Lower leg skin (tissue), 4 donors: ENCODE data around the gene BICC1. TPM values are rescaled to one million over a fixed set of nuclear protein-coding genes. Genes with fewer than 3 reads are reported as not detected.

Experiments used
- DNase-seq, 2 donors: peaks; one replicate each; pipeline ENCODE4 v3.0.0-alpha.2; 2019; ENCODE audit warnings: low spot score in 2 of 2
- H3K4me3 ChIP-seq: fragments of 200-600 bp; sonication (generic); 2 replicates; pipeline ENCODE4 v1.5.1; 2017; ENCODE audit warnings: mild to moderate bottlenecking, low read depth; ENCODE audit not compliant: poor library complexity, severe bottlenecking
- POLR2A ChIP-seq, 2 donors: fragments of 450-650 bp; IDR thresholded peaks; one replicate each; pipeline ENCODE4 v1.6.1; 2016 to 2017; ENCODE audit warnings: antibody characterized with exemption in 2 of 2, mild to moderate bottlenecking in 1 of 2, moderate library complexity in 1 of 2
- WGBS, 2 donors: methylation state at CpG; one replicate each; pipeline ENCODE4 v1.1.5; 2018; 5-methylcytosine and 5-hydroxymethylcytosine counted together
- intact Hi-C: fragments of 100-400 bp; cut with DNase I; formaldehyde crosslinking; loops from one replicate; pipeline ENCODE4 v1.15.0; 2023; ENCODE audit warnings: low total_unique reads
- total RNA-seq, 4 donors: library from RNA; depleted of rRNA; stranded (reverse); fragments of >200 nt; gene quantifications; one replicate each; pipeline ENCODE4 v1.1.0, GENCODE V29; 2016
- TF ChIP-seq, protein P1 (sequence below), 3 donors: fragments of 450-650 bp; IDR thresholded peaks; one replicate each; pipeline ENCODE4 v1.5.1; 2016; ENCODE audit warnings: antibody characterized with exemption in 3 of 3, mild to moderate bottlenecking in 3 of 3, moderate library complexity in 2 of 3

BICC1 gene
- total RNA-seq, 4 donors from 2014 or later, result 5.0 to 11.5 (median 7.1) TPM

DNA sequence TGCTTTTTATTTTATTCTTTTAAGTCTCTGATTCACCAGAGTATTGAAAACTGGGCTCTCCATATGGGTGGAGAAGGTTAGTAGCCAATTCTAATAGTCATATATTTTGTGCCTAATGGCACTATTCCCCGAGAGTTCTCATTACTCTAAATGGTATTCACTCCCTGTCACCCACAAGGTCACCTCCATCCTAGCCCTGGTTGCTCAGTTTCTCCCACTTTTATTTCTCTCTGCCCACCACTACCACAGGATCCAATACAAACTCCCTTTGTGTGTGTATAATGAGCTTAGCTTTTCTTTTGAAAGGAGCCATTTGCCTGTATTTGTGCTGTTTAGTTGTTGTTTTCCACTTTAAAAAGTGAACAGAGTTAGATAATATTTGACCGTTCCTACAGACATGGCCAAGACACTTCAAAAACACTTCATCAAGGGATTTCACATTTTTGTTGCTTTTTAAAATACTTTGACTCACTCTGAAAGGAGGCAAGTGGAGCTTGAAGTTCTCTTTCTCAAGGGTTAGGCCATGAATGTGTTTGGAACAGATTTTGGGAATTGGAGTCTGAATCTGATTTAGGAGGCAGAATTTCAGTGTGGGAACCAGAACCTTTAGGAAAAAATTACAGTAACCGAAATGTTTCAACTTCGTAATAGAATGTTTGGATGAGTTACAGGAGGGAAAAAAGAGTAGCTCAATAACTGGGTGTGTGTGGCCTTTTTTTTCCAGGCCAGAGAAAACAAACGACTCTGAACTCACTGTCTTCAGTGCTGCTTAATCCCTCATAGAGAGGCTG, 321.3 kb downstream of the BICC1 start:
- TF ChIP-seq POLR2A (IDR thresholded peaks at IDR 0.05), result no peak
- TF ChIP-seq, protein P1, sequence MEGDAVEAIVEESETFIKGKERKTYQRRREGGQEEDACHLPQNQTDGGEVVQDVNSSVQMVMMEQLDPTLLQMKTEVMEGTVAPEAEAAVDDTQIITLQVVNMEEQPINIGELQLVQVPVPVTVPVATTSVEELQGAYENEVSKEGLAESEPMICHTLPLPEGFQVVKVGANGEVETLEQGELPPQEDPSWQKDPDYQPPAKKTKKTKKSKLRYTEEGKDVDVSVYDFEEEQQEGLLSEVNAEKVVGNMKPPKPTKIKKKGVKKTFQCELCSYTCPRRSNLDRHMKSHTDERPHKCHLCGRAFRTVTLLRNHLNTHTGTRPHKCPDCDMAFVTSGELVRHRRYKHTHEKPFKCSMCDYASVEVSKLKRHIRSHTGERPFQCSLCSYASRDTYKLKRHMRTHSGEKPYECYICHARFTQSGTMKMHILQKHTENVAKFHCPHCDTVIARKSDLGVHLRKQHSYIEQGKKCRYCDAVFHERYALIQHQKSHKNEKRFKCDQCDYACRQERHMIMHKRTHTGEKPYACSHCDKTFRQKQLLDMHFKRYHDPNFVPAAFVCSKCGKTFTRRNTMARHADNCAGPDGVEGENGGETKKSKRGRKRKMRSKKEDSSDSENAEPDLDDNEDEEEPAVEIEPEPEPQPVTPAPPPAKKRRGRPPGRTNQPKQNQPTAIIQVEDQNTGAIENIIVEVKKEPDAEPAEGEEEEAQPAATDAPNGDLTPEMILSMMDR (IDR thresholded peaks at IDR 0.05), result no peak
- no peak overlapping the region for H3K4me3 ChIP-seq
- intact Hi-C loops, result no loop called here
- no peak for DNase-seq
- 48 to 49% methylated on average over 5 of the region's 5 CpGs for WGBS, 2 donors

DNA sequence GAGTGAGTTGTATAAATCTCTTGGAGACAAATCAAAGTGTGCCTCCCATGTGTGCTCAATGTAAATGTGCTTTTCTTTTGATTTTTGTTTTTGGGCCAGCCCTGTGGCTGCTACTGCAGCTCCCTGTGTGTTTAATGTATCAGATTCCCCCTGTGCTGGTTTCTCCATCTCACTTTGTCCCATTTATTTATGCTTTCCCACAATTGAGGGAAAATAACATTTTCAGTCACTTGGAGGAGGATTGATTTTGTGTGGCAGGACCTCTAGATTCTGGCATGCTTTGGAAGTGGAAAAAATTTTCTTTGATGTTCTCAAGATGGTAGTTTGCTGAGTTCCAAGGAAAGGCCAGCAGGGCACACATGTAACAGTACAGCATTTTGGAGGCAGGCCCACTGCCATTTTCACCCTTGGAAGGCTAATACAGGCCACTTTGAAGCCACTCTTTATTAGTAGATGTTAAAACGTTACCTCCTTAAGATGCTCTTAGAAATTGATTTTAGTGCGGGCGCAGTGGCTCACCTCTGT, 323.6 kb downstream of the BICC1 start:
- TF ChIP-seq POLR2A (IDR thresholded peaks at IDR 0.05), result no peak
- TF ChIP-seq, protein P1 (IDR thresholded peaks at IDR 0.05), result no peak
- intact Hi-C loops, result no loop called here
- WGBS, 2 donors, result 81 to 90% methylated on average over 3 of the region's 3 CpGs
- DNase-seq, result no peak
- no peak overlapping the region for H3K4me3 ChIP-seq

DNA sequence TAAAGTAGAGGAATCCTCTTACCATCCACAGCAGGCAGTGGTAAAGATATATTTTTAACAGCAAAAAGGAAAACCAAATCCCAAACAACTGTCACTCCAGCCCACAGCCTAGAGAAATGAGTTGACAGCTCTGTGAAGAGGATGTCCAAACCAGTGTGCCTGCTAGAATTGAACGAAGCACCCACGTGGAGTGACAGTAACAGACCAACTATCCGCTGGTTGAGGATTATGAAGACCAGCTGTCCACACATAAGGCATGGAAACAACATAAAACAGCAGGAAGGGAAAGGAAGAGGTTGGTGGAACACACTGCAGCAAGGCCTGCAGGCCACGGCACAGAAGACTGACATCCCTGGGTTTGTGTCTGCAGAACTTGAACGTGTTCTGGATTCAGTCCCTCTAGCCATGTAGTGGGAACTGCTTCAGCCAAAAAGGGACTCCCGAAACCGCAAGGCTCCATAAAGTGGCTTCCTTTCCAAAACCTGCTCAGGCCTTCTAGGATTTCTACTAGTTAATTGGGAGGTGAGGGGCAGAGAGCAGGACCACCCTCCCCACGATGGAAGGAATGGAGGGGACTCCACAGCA, 324.4 kb downstream of the BICC1 start:
- intact Hi-C loops, result no loop called here
- DNase-seq, result no peak
- TF ChIP-seq, protein P1 (IDR thresholded peaks at IDR 0.05), result no peak
- TF ChIP-seq POLR2A (IDR thresholded peaks at IDR 0.05), result no peak
- no peak overlapping the region for H3K4me3 ChIP-seq
- 67 to 72% methylated on average over 8 of the region's 8 CpGs for WGBS, 2 donors

DNA sequence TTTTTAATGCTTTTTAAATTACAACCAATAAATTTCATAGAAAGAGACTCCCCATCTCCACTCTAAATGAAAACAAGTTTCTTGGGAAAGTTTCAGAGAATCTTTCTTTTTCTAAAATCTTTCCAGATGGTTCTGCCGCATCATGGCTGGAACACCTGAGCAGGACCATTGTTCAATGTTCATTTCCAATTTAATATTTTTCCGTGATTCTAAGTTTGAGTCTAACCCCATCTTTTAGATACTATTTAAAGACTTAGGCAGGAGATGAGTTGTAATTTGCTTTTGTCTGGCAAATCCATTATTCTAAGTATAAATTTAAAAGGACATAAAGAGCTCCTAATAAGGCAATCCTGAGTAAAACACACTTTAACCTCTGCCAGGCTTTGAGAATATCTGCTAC, 325.2 kb downstream of the BICC1 start:
- no peak for DNase-seq
- TF ChIP-seq POLR2A (IDR thresholded peaks at IDR 0.05), result no peak
- TF ChIP-seq, protein P1 (IDR thresholded peaks at IDR 0.05), result no peak
- no peak overlapping the region for H3K4me3 ChIP-seq
- 87 to 92% methylated on average over 2 of the region's 2 CpGs for WGBS, 2 donors
- intact Hi-C loops, result no loop called here

DNA sequence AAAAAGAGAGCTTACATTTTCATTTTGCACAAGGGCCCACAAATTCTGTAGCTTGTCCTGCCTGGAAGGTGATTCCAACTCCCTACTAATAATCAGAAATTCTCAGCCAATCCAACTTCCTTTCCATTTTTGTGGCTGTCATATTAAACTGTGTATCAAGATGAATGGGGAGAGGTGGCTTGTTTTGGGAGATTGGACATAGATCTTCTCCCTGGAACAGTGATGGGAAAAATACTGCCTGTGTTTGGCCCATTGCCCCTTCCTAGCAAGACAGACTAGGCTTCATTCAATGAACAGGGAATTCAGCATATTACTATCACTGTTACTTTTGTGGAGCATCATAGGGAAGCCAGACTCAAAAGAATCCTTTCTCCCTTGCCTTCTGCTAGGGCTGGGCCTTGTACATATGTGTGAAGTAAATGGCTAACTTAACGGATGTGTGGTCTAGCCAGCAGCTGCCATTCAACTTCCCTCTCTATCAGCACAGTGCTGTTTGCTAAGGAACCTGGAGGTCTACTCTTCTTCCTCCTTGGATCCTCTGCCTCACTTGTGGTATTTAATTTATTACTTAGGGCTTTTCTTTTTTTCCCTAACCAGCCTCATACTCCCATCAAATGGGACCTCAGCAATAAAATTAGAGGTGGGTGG, 326.0 kb downstream of the BICC1 start:
- no peak overlapping the region for H3K4me3 ChIP-seq
- DNase-seq, result no peak
- intact Hi-C loops, result no loop called here
- TF ChIP-seq POLR2A (IDR thresholded peaks at IDR 0.05), result no peak
- TF ChIP-seq, protein P1 (IDR thresholded peaks at IDR 0.05), result no peak
- WGBS, 2 donors, result 74 to 78% methylated on average over 1 of the region's 1 CpG
